IMR-90 (cell line): ENCODE measurements around the gene EBP. TPM values are rescaled to one million over a fixed set of nuclear protein-coding genes. Genes with fewer than 3 reads are reported as not detected.

Source experiments
- ATAC-seq: fragments of 200-7000 bp; cut with Tn5 transposase; 2 replicates; pipeline ENCODE4 v1.9.1; 2020; ENCODE audit warnings: low read depth, mild to moderate bottlenecking, moderate library complexity
- BruUV-seq: library from RNA; stranded (reverse); fragments of 400-500 nt; replicated peaks from 2 replicates; lab custom pipeline; 2021; lab: Mats Ljungman, UMichigan
- CTCF ChIA-PET: fragments of 300-600 bp; formaldehyde crosslinking; extraction: SDS; loops from one replicate; lab custom pipeline; 2021; ENCODE audit warnings: antibody characterized with exemption; lab: Yijun Ruan, JAX
- POLR2A ChIA-PET: fragments of 300-600 bp; sonication (Branson Sonifier 250); formaldehyde crosslinking; loops from one replicate; lab custom pipeline; 2022; ENCODE audit warnings: antibody characterized with exemption; ENCODE audit not compliant: unreplicated experiment; lab: Charles Lee
- DNase-seq: peaks from one replicate; pipeline ENCODE4 v3.0.0; 2013
- H2AFZ ChIP-seq: replicated peaks from 2 replicates; pipeline ENCODE3; 2013; ENCODE audit warnings: low read length, mild to moderate bottlenecking; ENCODE audit not compliant: poor library complexity
- H2AK5ac ChIP-seq: 2 replicates; pipeline ENCODE4 v1.6.1; 2013; ENCODE audit warnings: low read depth, low read length, inconsistent platforms
- H2AK9ac ChIP-seq: replicated peaks from 2 replicates; pipeline ENCODE3; 2013; ENCODE audit warnings: mild to moderate bottlenecking, low read depth, low read length, moderate library complexity; ENCODE audit not compliant: poor library complexity
- H2BK120ac ChIP-seq: 2 replicates; pipeline ENCODE4 v1.6.1; 2013; ENCODE audit warnings: low read depth, low read length, inconsistent platforms
- H2BK15ac ChIP-seq: 3 replicates; pipeline ENCODE4 v1.6.1; 2013; ENCODE audit warnings: low read depth, low read length, inconsistent platforms
- H2BK20ac ChIP-seq: 2 replicates; pipeline ENCODE4 v1.6.1; 2013; ENCODE audit warnings: low read depth, mild to moderate bottlenecking, inconsistent platforms, low read length, moderate library complexity
- H2BK5ac ChIP-seq: 2 replicates; pipeline ENCODE4 v1.6.1; 2013; ENCODE audit warnings: mild to moderate bottlenecking, low read depth, low read length, inconsistent platforms; ENCODE audit not compliant: poor library complexity, severe bottlenecking
- H3K14ac ChIP-seq: replicated peaks from 2 replicates; pipeline ENCODE4 v1.6.1; 2013; ENCODE audit warnings: low read depth, low read length, inconsistent platforms
- H3K18ac ChIP-seq: 2 replicates; pipeline ENCODE4 v1.6.1; 2013; ENCODE audit warnings: low read depth, low read length, control low read depth
- H3K23ac ChIP-seq: 2 replicates; pipeline ENCODE4 v1.6.1; 2013; ENCODE audit warnings: low read depth, low read length, inconsistent platforms
- H3K27ac ChIP-seq: 2 replicates; pipeline ENCODE4 v1.5.1; 2013; ENCODE audit warnings: mild to moderate bottlenecking, control low read depth, low read length; ENCODE audit not compliant: insufficient read depth
- H3K27me3 ChIP-seq: 2 replicates; pipeline ENCODE4 v1.6.1; 2013; ENCODE audit warnings: low read length; ENCODE audit not compliant: control insufficient read depth, insufficient read depth
- H3K36me3 ChIP-seq: 2 replicates; pipeline ENCODE4 v1.6.1; 2013; ENCODE audit warnings: low read length, mixed read lengths; ENCODE audit not compliant: control insufficient read depth, insufficient read depth
- H3K4ac ChIP-seq: 2 replicates; pipeline ENCODE4 v1.6.1; 2013; ENCODE audit warnings: low read depth, low read length, inconsistent platforms
- H3K4me1 ChIP-seq: 2 replicates; pipeline ENCODE4 v1.6.1; 2013; ENCODE audit warnings: low read length, mixed read lengths; ENCODE audit not compliant: control insufficient read depth, insufficient read depth
- H3K4me2 ChIP-seq: 2 replicates; pipeline ENCODE4 v1.6.1; 2013; ENCODE audit warnings: low read depth, mild to moderate bottlenecking, control low read depth, low read length, moderate library complexity
- H3K4me3 ChIP-seq: 2 replicates; pipeline ENCODE4 v1.5.1; 2013; ENCODE audit warnings: low read depth, mild to moderate bottlenecking, control low read depth, low read length, moderate library complexity; ENCODE audit not compliant: insufficient read depth
- H3K56ac ChIP-seq: 2 replicates; pipeline ENCODE4 v1.6.1; 2013; ENCODE audit warnings: low read length, inconsistent platforms; ENCODE audit not compliant: insufficient read depth; ENCODE audit errors: extremely low read depth
- H3K79me1 ChIP-seq, 2 experiments: 2 replicates each; pipeline ENCODE4 v1.6.1; 2013; ENCODE audit warnings: low read length in 2 of 2, inconsistent platforms in 1 of 2, low read depth in 1 of 2
- H3K9ac ChIP-seq: 2 replicates; pipeline ENCODE4 v1.6.1; 2013; ENCODE audit warnings: low read depth, low read length, control low read depth
- H3K9me1 ChIP-seq: 2 replicates; pipeline ENCODE4 v1.6.1; 2013; ENCODE audit warnings: low read length, inconsistent platforms; ENCODE audit not compliant: insufficient read depth
- H3K9me3 ChIP-seq: 2 replicates; pipeline ENCODE4 v1.6.1; 2013; ENCODE audit warnings: low read length; ENCODE audit not compliant: control insufficient read depth, insufficient read depth
- H4K20me1 ChIP-seq: 2 replicates; pipeline ENCODE4 v1.6.1; 2013; ENCODE audit warnings: low read length, inconsistent platforms; ENCODE audit not compliant: insufficient read depth
- H4K5ac ChIP-seq: 2 replicates; pipeline ENCODE4 v1.6.1; 2013; ENCODE audit warnings: mild to moderate bottlenecking, low read depth, low read length, control low read depth
- H4K8ac ChIP-seq, 2 experiments: 2 replicates each; pipeline ENCODE4 v1.6.1; 2013; ENCODE audit warnings: low read depth in 2 of 2, low read length in 2 of 2, control low read depth in 1 of 2, inconsistent platforms in 1 of 2
- H4K91ac ChIP-seq: 2 replicates; pipeline ENCODE4 v1.6.1; 2013; ENCODE audit warnings: low read depth, low read length, inconsistent platforms; ENCODE audit not compliant: insufficient read depth
- BHLHE40 ChIP-seq: fragments of 150-350 bp; IDR thresholded peaks from 2 replicates; pipeline ENCODE4 v1.6.1; 2016; ENCODE audit warnings: mild to moderate bottlenecking, low read depth, low read length
- CEBPB ChIP-seq: IDR thresholded peaks from 2 replicates; pipeline ENCODE4 v1.6.1; 2012; ENCODE audit warnings: low read depth, low read length, improper control_type of control experiment
- CHD1 ChIP-seq: IDR thresholded peaks from 2 replicates; pipeline ENCODE4 v1.6.1; 2012; ENCODE audit warnings: low read depth, low read length, improper control_type of control experiment
- FOS ChIP-seq: fragments of 150-350 bp; IDR thresholded peaks from 2 replicates; pipeline ENCODE4 v1.6.1; 2016; ENCODE audit warnings: low read depth, low read length
- MAFK ChIP-seq: IDR thresholded peaks from 2 replicates; pipeline ENCODE4 v1.6.1; 2012; ENCODE audit warnings: low read depth, low read length, improper control_type of control experiment
- MAZ ChIP-seq: IDR thresholded peaks from 2 replicates; pipeline ENCODE4 v1.6.1; 2012; ENCODE audit warnings: low read depth, mild to moderate bottlenecking, low read length, improper control_type of control experiment, moderate library complexity, borderline replicate concordance
- NFE2L2 ChIP-seq: fragments of 150-350 bp; IDR thresholded peaks from 2 replicates; pipeline ENCODE4 v1.6.1; 2016; ENCODE audit warnings: low read depth, mild to moderate bottlenecking, low read length
- POLR2A ChIP-seq: IDR thresholded peaks from 2 replicates; pipeline ENCODE4 v1.6.1; 2012; ENCODE audit warnings: mild to moderate bottlenecking, low read depth, low read length
- RAD21 ChIP-seq: IDR thresholded peaks from 2 replicates; pipeline ENCODE4 v1.6.1; 2012; ENCODE audit warnings: low read length, improper control_type of control experiment
- SMC3 ChIP-seq: fragments of 150-350 bp; IDR thresholded peaks from 2 replicates; pipeline ENCODE4 v1.6.1; 2016; ENCODE audit warnings: low read depth, mild to moderate bottlenecking, antibody characterized with exemption, low read length, moderate library complexity
- USF2 ChIP-seq: fragments of 150-350 bp; IDR thresholded peaks from 2 replicates; pipeline ENCODE4 v1.6.1; 2017; ENCODE audit warnings: mild to moderate bottlenecking, antibody characterized with exemption, low read length, low read depth
- WGBS, 2 experiments: methylation state at CpG; one replicate each; pipeline versions ENCODE4 v1.1.5 to v1.1.7; 2013; ENCODE audit warnings: missing lambda C conversion rate in 2 of 2; ENCODE audit not compliant: insufficient read length in 1 of 2; ENCODE audit errors: extremely low coverage in 2 of 2; 5-methylcytosine and 5-hydroxymethylcytosine counted together
- dilution Hi-C: fragments of 300-500 bp; cut with HindIII; formaldehyde crosslinking; loops from one replicate; pipeline ENCODE4 v1.14.3; 2018; ENCODE audit warnings: low sequenced_read_pairs; ENCODE audit not compliant: unreplicated experiment
- in situ Hi-C: fragments of 300-500 bp; cut with MboI; formaldehyde crosslinking; loops from 3 replicates; pipeline ENCODE4 v1.14.3; 2019; ENCODE audit warnings: low sequenced_read_pairs, inconsistent platforms, mixed read lengths
- intact Hi-C: fragments of 100-400 bp; cut with micrococcal nuclease; formaldehyde crosslinking; loops from 2 replicates; pipeline ENCODE4 v1.10.0; 2022
- polyA plus RNA-seq, 3 experiments: library from polyadenylated mRNA; depleted of rRNA; stranded (reverse); fragments of >200 nt; gene quantifications; 2 replicates each; pipeline ENCODE4 v1.2.3, GENCODE V29; 2012; ENCODE audit warnings: low replicate concordance in 1 of 3
- total RNA-seq: library from RNA; depleted of rRNA; stranded (reverse); fragments of >200 nt; gene quantifications from 2 replicates; pipeline ENCODE4 v1.2.3, GENCODE V29; 2012
- TF ChIP-seq, protein P1 (sequence below): conservative IDR thresholded peaks from 2 replicates; pipeline ENCODE4 v1.5.1; 2012; ENCODE audit warnings: mild to moderate bottlenecking, low read depth, low read length, improper control_type of control experiment
- TF ChIP-seq, protein P2 (sequence below): fragments of 150-350 bp; IDR thresholded peaks from 2 replicates; pipeline ENCODE4 v1.6.1; 2016; ENCODE audit warnings: low read depth, mild to moderate bottlenecking, low read length, moderate library complexity, borderline replicate concordance

Gene EBP
- total and polyA plus RNA-seq, 2 of the 4 experiments (the other 2 are of a cell fraction): 39.4 to 78.9 TPM

- H2BK5ac ChIP-seq: no peak overlapping the region
- dilution Hi-C loops: no loop called here
- ATAC-seq (no peak), DNase-seq (no peak)
- no peaks in the 10 kb centered on the region for H3K9me1 ChIP-seq
- intact Hi-C loops: no loop called here
- no peak overlapping the region for H4K91ac ChIP-seq
- WGBS, 2 experiments: 63% methylated on average over 2 of the region's 3 CpGs; no CpG with 5 or more reads in 1 of the 2 experiments
- no peak for TF ChIP-seq NFE2L2
- no peak for TF ChIP-seq RAD21
- no peak for TF ChIP-seq MAFK
- TF ChIP-seq SMC3: no peak
- TF ChIP-seq, protein P1, sequence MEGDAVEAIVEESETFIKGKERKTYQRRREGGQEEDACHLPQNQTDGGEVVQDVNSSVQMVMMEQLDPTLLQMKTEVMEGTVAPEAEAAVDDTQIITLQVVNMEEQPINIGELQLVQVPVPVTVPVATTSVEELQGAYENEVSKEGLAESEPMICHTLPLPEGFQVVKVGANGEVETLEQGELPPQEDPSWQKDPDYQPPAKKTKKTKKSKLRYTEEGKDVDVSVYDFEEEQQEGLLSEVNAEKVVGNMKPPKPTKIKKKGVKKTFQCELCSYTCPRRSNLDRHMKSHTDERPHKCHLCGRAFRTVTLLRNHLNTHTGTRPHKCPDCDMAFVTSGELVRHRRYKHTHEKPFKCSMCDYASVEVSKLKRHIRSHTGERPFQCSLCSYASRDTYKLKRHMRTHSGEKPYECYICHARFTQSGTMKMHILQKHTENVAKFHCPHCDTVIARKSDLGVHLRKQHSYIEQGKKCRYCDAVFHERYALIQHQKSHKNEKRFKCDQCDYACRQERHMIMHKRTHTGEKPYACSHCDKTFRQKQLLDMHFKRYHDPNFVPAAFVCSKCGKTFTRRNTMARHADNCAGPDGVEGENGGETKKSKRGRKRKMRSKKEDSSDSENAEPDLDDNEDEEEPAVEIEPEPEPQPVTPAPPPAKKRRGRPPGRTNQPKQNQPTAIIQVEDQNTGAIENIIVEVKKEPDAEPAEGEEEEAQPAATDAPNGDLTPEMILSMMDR: no peak
- TF ChIP-seq CEBPB: no peak
- TF ChIP-seq POLR2A: no peak
- no peak for TF ChIP-seq USF2
- no peak for TF ChIP-seq BHLHE40
- no peak for TF ChIP-seq FOS
- TF ChIP-seq CHD1: no peak
- no peak for TF ChIP-seq MAZ
- TF ChIP-seq, protein P2, sequence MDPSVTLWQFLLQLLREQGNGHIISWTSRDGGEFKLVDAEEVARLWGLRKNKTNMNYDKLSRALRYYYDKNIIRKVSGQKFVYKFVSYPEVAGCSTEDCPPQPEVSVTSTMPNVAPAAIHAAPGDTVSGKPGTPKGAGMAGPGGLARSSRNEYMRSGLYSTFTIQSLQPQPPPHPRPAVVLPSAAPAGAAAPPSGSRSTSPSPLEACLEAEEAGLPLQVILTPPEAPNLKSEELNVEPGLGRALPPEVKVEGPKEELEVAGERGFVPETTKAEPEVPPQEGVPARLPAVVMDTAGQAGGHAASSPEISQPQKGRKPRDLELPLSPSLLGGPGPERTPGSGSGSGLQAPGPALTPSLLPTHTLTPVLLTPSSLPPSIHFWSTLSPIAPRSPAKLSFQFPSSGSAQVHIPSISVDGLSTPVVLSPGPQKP: no peak
- H4K20me1 ChIP-seq: no peaks in the 10 kb centered on the region
- peaks cover 2% of the 10 kb centered on the region; the same call in 1 of the 2 replicates for H3K36me3 ChIP-seq
- no peak overlapping the region for H3K4me3 ChIP-seq
- no peak overlapping the region for H3K14ac ChIP-seq
- no peak overlapping the region for H2AK5ac ChIP-seq
- H2AK9ac ChIP-seq: no peak overlapping the region
- no peaks in the 10 kb centered on the region; the same call in 1 of the 2 replicates for H3K9me3 ChIP-seq
- no peak overlapping the region for H3K9ac ChIP-seq
- no peak overlapping the region for H2AFZ ChIP-seq
- no peak overlapping the region for H2BK20ac ChIP-seq
- H3K4ac ChIP-seq: no peak overlapping the region
- H4K8ac ChIP-seq: no peak overlapping the region
- no peak overlapping the region for H3K27ac ChIP-seq
- H4K5ac ChIP-seq: no peak overlapping the region
- in situ Hi-C loops: no loop called here
- no peak overlapping the region for H3K18ac ChIP-seq
- BruUV-seq: no TSS peak
- ChIA-PET POLR2A (no interaction called here), CTCF (no interaction called here)
- no peak overlapping the region for H3K4me2 ChIP-seq
- no peaks in the 10 kb centered on the region for H3K27me3 ChIP-seq
- no peak overlapping the region for H2BK120ac ChIP-seq
- H3K79me1 ChIP-seq: no peaks in the 10 kb centered on the region
- H3K56ac ChIP-seq: no peak overlapping the region
- 0 out of 2 replicates have a peak, but pooled peaks cover 1% of the 10 kb centered on the region for H3K4me1 ChIP-seq
- H3K23ac ChIP-seq: no peak overlapping the region
- no peak overlapping the region for H2BK15ac ChIP-seq
Measured at GRCh38 chrX:48533165-48533564, 11.6 kb downstream of the EBP start.
